Mucosa of gallbladder (tissue), 1 donor: Measurements from ENCODE around the gene ALOX15B. TPM values are rescaled to one million over a fixed set of nuclear protein-coding genes. Genes with fewer than 3 reads are reported as not detected.
"Not testable (repeated sequence)": the region's sequence is repeated elsewhere in the genome, so short reads cannot be mapped to it uniquely, and the experiment has no call there.

Experiments
- DNase-seq: peaks from one replicate; pipeline ENCODE4 v3.0.0-alpha.2; 2020; ENCODE audit warnings: low spot score
- total RNA-seq: library from RNA; stranded (reverse); gene quantifications from one replicate; pipeline ENCODE4 v1.2.1, GENCODE V29; 2021
- donor health status: DM: no; HTN: no; CAD: no.

ALOX15B gene
- total RNA-seq, 1 donor from 2014 or later, result 14.0 TPM

DNA sequence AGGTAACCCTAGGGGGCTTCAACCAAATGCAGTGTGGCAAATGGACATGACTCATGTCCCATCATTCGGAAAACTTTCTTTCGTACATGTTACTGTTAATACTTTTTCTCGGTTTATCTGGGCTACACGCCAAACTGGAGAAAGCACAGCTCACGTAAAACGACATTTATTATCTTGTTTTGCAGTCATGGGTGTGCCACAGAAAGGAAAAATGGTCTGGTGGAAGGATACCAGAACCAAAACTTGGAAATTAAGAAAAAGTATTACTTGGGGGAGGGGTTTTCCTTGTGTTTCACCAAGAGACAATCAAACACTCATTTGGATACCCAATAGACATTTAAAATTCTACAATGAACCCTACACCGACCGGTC, 23.6 kb downstream of the ALOX15B start:
- no peak for DNase-seq

DNA sequence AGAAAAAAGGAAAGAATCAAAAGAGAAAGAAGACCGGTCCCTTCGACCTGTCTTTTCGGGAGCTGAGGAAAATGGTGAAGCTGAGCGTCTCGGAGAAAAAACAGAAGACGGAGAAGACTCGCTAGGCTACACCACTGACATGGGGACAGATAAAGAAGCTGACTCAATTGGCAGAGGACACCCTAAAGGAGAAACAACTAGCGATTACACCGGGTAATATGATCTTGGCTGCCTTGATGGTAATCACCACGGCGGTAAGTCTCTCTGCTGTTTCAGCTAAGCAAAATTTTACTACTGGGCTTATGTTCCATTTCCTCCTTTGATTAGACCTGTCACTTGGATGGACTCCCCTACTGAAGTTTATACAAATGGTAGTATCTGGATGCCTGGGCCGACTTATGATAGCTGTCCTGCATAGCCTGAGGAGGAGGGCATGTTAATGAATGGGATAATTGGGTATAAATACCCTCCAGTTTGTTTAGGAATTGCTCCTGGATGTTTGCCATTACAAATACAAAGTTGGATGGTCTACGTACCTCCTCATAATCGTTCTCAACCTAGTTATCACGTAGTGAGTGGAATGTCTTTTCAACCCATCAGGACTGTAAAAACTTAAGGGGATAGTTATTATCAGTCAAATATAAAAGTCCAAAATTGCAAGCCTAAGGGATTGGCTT, 24.1 kb downstream of the ALOX15B start:
- DNase-seq, result no peak

DNA sequence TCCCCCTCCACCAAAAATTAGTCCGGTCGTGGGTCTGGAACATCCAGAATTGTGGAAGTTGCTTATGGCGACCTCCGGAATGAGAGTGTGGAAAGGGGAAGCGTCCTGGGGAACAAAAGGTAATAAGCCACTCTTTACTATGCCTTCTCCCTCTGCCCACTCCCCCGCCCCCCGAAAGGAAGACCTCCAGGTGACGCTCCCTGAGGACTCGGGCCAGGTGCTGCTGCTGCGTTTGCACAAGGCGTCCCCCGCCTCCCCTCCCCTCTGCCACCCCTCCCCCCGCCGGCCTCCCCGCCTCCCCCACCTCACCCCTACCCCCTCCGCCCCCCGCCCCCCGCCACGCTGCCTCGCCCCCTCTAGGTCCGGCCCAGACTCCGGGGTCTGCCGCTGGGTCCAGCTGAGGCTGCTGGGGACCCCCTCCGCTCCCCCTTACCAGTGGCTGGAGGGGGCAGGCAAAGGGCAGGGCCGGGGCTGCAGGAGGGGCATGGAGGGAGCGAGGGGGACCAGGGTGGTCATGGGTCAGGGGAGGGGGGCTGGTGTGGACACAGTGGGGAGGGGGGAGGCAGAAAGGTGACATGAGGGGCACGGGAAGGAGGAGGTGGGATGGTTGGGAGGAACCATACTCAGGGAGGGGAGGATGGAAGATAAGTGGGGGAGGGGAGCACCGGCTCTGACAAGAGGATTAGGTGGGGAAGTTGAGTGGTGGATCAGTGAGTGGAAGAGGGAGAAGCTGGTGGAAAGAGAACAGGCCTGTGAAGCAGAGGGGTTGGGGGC, 25.1 kb downstream of the ALOX15B start:
- no peak for DNase-seq

DNA sequence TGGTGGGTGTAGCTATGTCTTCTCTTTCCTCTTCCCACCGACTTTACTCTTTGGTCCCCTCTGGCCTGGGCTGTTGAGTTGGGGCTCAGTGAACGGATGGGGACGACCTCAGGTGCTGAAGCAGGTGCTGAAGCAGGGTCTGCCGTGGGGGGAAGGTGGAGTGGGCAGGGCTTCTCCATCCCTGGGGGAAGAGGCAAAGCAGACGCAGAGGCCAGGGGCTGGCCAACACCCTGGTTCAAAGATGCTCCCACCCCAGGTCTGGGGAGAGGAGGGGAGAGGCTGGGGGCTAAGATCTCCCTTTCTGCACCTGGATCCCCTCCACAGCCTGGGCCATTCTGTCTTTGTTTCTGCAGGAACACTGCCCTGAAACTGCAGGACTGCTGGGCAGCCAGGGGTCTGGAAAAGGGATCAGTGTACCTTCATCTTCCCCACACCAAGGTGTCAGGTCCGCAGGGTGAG, 25.7 kb downstream of the ALOX15B start:
- DNase-seq, result no peak

DNA sequence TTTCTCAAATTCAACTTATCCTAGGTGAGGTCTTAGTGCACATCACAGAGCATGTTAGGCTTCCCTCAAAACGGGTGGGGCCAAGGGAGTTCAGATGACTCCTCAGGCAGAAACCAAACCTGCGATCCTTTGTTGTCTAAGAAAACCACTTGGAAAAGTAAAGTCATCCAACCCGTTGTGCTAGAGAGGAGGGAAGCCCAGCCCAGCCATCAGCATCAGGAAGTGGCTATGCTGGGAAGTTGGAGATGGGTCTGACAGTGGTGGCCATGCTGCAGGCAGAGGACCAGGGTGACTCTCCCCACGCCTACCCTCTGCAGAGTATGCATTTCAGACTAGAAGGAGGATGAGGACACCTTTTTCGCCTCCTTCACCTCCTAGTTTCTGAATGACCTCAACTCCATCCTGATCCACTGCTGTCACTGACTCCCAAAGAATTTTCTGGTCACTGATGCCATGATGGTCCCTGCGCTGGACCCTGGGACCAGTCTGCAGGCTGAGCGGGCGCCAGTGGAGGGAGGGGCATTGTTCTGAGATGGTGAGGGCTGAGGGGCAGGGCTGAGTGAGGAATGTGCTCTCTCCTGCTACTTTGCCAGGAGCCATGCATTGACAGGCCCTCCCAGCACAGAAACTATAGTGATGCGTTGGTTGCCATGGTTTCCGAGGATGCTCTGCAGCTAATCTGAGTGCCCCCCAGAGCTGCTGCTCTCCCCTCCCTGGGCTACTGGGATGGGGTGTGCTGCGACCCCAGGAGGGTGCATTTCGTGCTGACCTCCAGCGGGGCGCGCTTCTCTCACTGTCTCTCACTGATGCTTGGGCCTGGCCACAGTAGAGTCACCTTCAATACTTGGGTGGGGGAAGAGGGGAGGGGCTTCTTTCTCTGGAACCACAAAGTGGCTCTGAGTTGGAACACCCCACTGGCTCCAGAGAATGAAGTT, 28.2 kb downstream of the ALOX15B start:
- no peak for DNase-seq

DNA sequence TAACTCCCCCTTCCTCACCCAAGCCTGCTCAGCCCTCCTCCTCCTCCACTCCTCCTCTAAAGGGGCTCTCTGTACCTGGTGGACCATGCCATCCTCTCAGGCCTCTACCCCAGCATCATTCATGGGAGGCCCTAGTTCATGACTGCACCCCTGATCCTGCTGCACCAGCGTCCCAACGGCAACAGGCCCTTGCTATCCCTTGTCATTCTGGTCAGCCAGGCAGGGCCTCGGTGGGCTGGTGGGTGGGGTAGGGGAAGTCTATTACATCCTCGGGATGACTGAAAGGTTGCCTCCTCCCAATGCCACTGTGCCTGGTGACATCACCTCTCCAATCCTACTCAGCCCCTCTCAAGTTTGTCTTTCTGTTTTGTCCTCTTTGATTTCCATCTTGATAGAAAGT, 28.9 kb downstream of the ALOX15B start:
- DNase-seq, result no peak

DNA sequence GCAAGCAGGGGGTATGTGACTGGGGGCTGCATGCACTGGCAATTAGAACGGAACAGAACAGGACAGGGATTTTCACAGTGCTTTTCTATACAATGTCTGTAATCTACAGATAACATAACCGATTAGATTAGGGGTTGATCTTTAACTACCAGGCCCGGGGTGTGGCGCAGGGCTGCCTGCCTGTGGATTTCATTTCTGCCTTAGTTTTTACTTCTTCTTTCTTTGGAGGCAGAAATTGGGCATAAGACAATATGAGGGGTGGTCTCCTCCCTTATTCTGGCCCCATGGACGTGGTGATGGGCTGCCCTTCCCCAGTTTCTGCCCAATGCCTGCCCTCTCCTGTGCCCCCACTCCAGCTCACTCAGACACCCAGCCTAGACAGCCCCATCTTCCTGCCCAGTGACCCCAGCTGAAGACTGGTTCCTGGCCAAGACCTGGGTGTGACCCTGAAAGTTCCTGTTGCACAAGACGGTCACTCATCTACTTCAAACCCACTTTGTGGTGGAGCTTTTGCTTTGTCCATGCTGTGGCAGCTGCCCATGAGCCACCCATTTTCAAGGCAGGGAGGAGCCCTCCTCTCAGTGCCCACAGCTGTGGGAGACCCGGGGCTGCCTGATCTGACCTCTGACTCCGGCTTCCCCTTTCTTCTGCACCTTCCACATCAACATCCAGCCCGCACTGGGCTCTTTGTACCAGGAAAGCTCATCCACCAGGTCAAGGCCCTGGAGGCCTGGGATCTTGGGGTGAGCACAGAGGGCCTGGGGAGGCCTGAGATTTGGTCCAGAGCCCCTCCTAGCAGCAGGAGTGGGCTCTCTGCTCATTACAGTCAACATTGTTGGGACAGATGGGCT, 30.1 kb downstream of the ALOX15B start:
- DNase-seq, result peak; percentile 33

DNA sequence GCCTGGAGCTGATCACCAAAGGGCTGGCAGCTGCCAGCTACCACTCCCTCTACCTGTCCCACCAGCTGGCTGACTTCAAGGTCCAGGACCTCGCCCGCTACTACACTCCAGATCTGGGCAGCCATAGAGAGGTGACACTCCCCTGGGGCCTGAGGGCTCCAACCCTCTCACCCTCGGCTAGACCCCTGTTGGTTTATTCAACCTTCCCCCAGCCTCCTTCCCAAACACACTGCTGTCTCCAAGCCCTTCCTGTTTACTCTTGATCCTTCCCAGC, 30.7 kb downstream of the ALOX15B start:
- DNase-seq, result no peak

DNA sequence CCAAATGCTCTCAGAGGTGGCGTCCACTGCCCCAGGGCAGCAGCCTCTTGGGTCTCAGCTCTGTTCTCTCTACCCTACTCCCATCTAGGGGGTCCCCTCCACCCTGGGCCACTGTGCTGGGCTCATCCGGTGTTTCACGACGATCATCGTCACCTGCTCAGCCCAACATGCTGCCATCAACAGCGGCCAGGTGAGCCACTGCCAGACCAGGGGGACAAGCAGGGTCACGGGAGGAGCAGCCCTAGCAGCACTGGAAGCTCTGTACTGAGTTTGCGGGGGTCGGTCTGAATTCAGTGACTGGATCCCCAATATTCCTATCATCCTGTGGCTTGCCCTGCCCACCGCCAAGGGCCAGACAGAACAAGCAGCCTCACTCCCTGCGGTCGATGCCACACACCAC, 32.6 kb downstream of the ALOX15B start:
- DNase-seq, result no peak

DNA sequence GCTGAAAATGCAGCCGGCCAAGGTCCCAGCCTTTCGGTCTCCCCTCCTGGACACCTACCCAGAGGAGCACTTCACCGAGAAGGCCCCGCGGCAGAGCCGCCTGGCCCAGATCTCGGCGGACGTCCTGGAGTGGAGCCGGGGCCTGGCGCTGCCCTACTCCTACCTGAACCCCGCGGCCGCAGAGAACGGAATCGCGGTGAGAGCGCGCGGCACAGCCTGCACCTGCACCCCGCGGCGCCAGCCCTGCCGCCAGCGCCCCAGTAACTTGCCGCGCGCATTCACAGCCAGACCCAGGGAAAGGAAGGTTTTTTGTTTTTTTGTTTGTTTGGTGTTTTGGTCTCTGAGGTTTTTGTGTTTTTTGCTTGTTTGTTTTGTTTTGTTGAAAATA, 33.5 kb downstream of the ALOX15B start:
- DNase-seq, result no peak

DNA sequence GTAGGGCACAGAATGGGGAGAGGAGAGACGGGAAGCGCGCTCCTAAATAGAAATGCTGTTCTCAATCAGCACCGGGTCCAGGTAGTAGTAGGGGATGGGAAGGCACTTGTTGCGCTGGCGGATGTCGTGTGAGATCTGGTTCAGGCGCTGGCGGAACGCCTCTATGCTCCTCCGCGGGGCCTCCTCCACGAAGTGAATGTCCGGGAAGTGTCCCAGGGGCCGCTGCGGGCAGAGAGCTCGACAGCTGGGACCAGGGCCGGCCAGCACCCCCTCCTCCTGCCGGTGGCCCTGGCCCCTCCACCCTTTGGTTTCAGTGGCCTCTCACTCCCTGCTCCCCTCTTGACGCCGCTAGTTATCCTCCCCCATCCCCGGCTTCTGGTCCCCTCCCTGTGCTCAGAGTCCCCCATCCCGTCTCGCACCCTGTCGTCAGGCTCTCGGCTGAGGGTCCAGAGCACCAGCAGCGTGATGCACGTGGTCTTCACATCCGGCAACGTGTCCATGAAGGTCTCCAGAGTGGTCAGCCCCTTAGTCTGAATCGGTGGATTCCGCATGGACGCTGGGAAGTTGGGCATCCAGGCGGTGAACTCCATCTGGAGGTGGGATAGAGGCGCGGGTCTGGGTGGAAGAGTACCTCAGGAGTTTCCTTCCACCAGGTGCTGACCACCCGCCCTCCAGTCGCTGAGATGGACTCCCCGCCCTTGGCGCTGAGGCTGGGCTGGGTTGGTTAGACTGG, 34.0 kb downstream of the ALOX15B start:
- no peak for DNase-seq

DNA sequence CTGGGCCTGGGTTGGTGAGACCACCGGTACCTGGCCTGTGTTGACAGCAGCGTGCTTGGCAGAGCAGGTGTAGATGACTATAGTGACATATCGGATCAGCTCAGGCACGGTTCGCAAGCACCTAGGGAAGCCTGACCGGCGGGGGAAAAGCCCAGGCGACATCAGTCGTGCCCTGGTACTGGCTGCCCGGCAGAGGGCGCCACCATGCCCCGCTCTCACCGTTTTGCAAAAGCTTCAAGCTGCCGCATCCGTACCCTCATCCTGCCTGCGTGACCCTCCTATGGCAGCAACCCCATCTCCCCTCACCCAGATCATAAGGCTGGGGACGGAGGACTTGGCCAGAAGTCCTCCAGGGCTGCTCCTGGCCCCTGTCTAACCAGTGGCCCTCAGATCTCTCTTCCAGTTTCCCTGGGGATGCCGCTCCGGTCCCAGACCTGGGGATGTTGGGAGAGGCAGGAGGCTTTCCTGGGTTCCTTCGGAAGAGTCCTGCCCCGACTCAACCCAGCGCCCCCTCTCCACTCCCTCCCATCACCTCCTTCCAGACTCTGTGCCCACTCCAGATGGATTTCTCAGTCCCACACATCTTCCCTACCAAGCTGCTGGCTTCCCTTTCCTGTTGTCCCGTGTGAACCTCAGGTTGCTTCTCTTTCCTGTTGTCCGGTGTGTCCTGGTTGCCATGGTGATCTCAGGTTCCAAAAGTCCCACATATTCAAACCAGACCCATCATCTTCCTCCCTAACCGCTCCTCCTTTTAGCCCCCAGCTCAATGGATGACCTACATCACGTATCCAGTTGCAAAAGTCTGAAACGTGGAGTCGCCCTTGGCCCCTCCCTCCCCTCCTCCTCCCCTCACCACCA, 35.0 kb downstream of the ALOX15B start:
- DNase-seq, result peak; percentile 60

DNA sequence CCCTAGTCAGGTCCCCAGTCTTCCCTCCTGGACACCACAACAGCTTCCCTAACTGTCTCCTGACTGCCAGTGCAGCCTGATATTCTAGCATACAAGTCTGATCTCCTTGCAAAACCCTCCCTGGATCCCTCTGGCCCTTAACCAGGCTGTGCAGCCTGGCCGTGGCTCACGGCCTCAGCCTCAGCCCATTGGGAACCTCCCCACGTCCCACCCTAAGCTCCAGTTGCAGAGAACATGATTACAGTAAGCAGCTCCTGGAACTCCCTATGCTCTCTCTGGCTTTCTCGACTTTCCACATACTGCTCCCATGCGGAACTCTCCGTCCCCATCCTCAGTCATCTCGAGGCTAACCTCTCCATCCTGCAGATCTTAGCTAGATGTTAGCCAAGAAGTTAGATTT, 35.7 kb downstream of the ALOX15B start:
- no peak for DNase-seq

DNA sequence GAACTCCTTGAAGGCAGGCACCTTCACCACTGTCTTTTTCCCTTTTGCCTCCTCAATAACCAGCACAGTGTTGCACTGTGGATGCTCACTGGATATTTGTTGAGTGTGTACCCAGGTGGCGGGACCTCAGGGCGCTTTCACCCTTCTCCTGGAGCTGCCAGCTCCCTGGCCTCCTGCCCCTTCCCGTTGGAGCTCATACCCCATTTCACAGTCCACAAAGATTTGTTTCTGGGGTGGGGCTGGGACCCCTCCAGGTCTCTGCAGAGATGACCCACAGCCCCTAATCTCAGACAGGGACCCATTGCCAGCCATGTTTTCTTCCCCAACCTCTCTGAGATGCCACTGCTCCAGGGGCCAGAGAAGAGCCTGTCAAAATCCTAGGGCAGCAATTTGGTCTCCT, 36.2 kb downstream of the ALOX15B start:
- DNase-seq, result no peak

DNA sequence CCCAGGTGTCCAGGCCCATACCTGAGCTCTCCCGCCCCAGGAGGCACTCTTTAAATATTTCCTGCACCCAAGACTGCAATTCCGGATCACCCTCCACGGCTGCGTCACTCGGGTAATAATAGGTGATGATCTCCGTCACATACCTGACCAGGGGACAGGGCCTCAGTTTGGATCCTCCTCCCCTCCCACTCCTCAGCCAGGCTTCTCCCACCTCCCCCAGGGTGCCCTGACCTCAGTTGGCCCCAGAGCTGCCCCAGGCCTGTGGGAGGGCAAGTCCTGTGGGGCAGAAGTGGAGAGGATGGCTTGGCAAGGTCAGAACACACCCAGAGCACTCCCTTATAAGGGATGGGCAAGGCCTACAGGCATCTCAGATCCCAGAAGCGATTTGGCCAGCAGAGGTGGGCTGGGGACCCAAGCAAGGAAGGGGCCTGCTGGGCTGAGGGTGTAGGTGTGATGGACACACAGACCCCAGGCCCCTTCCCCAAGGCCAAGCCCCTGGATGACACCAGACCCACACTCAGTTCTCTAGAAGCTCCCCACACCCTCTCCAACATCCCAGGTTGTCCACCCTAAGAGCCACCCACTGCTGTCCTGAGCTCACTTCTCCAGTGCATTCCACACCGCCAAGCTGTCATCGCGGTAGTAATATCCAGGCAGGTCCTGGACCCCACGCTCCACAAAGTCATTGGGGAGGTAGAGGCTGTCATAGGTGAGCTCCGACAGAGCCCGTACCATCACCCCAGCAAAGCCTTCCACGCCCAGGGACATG, 36.9 kb downstream of the ALOX15B start:
- no peak for DNase-seq

DNA sequence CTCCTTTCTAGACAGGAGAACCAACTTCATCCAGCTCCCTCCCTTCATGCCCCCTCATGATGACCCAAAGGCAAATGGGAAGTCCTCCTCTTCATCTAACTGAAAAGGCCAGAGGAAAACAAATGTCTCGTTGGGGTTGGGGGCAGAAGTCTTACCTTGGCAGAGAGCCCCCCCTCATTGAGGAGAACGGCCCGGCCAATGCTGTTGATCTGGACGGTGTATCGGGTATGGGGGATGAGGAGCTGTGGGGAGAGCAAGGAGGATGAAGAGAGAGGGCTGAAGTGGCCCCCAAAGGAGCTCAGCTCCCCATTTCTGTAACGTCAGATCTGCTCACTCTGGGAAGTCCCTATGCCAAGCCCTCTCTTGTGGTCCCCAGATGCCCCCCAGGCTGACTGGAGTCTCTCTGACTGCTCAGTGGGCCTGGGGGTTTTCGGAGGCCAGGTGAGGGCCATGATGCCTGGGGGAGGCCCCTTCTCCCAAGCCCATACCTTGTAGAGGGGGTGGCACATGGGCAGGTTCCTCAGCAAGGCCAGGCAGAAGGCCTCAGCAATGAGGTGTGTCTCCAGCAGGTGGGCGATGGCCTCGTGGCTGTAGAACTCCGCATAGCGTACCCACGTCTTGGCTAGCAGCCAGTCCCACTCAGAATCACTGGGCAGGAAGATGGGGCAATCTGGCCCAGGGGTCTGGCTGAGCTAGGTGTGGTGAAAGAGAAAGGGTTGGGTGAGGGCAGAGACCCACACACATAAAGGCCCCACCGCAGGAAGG, 37.8 kb downstream of the ALOX15B start:
- DNase-seq, result no peak

DNA sequence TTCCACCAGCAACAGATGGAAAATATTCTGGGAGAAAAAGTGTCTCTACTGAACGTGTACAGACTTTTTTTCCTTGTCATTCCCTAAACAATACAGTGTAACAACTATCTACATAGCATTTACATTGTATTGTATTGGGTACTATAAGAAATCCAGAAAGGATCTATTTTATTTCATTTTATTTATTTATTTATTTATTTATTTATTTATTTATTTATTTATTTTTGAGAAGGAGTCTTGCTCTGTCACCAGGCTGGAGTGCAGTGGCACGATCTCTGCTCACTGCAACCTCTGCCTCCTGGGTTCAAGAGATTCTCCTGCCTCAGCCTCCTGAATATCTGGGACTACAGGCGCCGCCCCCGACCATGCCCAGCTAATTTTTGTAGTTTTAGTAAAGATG, 39.1 kb downstream of the ALOX15B start:
- not testable (repeated sequence) for DNase-seq
